ENCODE results near the gene WWOX.

DNA sequence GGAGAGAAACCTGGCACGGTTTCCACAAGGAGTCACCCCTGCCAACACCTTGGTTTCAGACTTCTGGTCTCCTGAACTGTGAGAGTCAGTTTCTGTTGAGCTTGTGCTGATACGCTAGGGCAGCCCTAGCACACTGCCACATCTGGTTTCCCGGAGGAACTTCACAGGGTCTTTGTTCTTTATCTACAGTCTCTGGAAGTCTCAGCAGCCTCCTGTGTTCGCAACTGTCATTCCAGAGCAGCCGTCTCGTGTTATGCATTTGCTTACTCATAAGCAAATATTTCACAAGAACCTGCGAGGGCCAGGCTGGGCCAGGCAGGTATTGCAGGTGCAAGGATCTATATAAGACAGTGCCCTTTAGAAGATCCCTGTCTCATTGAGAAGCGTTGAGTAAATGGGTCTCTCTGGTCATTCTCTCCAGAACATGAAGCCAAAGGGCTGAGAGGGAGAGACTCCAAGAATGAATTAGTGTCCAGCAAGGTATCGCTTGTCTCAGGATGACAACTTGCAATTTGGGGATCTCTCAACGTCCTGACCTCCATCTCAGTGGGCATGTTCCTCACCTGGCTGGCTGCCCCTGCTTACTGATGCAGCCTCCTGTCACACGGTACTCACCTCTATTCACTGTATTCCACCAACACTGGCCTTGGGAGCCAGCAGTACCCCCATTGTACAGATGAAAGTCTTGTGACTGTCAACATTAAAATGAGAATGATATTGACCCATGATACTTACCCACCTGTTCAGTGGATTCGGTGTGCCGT lies 141.2 kb downstream of the WWOX start:
- TF ChIP-seq CTCF (IDR thresholded peaks at IDR 0.05; ENCODE audit: poor library complexity) = peak; percentile 23
- TF ChIP-seq EZH2phosphoT487 (IDR thresholded peaks at IDR 0.05; ENCODE audit: low read depth, severe bottlenecking, unreplicated experiment) = no peak
- TF ChIP-seq EZH2 (IDR thresholded peaks at IDR 0.05; ENCODE audit: borderline replicate concordance) = no peak

Data from hepatocyte (in vitro differentiated cells).